DND-41 (cell line): ENCODE results near the gene TSPEAR.

ENCODE experiments used
- CTCF ChIP-seq: IDR thresholded peaks from 2 replicates; pipeline ENCODE4 v1.5.1; 2012; ENCODE audit warnings: borderline replicate concordance, low read length, moderate library complexity, mild to moderate bottlenecking; ENCODE audit not compliant: poor library complexity, severe bottlenecking; ENCODE audit errors: extremely low read depth
- EZH2 ChIP-seq: IDR thresholded peaks from 3 replicates; pipeline ENCODE4 v1.6.1; 2012; ENCODE audit warnings: borderline replicate concordance, low read depth, mild to moderate bottlenecking, moderate library complexity, low read length, inconsistent platforms; ENCODE audit not compliant: severe bottlenecking

GRCh38 chr21:44684483-44684882 is 26.9 kb downstream of the TSPEAR start:
- TF ChIP-seq CTCF = no peak
- TF ChIP-seq EZH2 = no peak
